Neural progenitor cell (in vitro differentiated cells): Measurements from ENCODE around the gene KRT76.

Experiments
- CTCF ChIP-seq: fragments of 200-600 bp; sonication (generic); IDR thresholded peaks from 2 replicates; pipeline ENCODE4 v1.5.1; 2017; ENCODE audit warnings: antibody characterized with exemption, mild to moderate bottlenecking
- EZH2 ChIP-seq: fragments of 200-600 bp; sonication (generic); IDR thresholded peaks from 2 replicates; pipeline ENCODE4 v1.6.1; 2017; ENCODE audit warnings: antibody characterized with exemption, mild to moderate bottlenecking, moderate library complexity

- TF ChIP-seq CTCF (no peak), EZH2 (no peak)
These were observed 4.4 kb upstream of the KRT76 start for GRCh38 chr12:52781399-52782082.
